ENCODE results near the gene ZCCHC12.

The ZCCHC12 gene

DNA sequence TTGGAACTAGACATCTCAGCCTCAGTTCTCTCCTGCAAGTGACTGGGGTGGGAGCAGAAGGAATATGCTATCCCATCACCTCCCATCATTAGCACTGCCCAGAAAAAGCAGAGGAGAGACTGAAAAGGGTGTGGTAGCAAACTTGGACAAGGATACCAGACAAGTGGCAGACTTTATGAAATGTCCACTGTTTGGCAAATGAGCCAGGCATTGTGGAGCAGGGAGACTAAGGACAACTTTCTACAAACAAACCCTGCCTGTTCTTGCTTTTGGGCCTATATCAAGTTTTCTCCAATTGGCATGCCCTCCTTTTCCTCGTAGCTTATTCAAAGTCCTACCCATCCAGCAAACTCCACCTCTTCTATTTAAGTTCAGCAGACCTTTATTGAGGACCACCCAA is 41.6 kb downstream of the ZCCHC12 start:
- peak in 5 of 56 donors; percentile 0 to 7 (median 2) for DNase-seq

DNA sequence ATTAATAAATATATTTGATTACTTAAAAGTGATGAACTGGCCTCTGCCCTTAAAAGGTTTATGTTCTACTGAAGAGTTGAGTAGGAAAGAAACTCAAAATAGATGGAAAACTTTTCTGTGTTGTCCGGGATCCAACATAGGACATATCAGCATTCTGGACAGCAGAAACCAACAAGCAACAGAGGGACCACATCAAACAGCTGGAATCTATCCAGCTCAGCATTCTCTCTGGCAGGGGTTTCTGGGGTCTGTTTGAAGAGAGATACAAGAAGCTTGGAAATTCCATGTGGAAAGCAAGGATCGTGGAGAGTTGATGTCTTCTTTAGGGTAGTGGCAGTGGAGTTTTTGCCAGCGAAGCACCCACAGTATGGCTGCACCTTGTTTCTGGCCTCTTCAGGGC is 43.6 kb downstream of the ZCCHC12 start:
- DNase-seq: no peak

DNA sequence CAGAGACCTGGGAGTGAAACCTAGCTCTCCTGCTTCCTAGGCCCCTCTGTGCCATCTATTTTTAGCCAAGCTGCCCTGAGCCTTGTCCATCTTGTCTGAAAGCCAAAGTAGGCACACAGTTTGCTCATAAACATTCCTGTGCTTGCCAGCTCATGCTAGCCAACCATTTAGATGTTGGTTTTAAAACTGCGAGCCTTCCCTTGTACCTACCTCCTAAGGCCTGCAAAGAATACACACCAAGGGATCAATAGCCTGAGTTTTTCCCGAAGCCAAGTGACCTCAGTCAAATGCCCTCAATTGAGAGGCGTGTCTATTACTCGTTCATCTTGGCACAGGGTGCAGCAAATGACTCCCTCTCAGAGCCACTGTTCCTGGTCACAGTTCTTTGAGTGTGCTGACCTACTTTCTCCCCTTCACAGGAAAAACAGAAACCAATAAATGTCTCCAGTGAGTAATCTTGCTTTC is 48.5 kb downstream of the ZCCHC12 start:
- peak in 21 of 56 donors; percentile 0 to 42 (median 7) for DNase-seq
